Mesothelial cell of epicardium (in vitro differentiated cells): ENCODE data around the gene MEIS2. TPM values are rescaled to one million over a fixed set of nuclear protein-coding genes. Genes with fewer than 3 reads are reported as not detected.
A peak's percentile ranks its signal among the peaks of the same experiment; 100 is the strongest.

ENCODE experiments used
- DNase-seq, 2 experiments: peaks; one replicate each; pipeline ENCODE4 v3.0.0; 2021; ENCODE audit warnings: low spot score in 2 of 2; ENCODE audit not compliant: unreplicated experiment in 2 of 2
- H3K27ac Mint-ChIP-seq: 2 replicates; pipeline ENCODE4 v1.8.0; 2021; ENCODE audit warnings: mixed read lengths
- H3K27me3 Mint-ChIP-seq: 2 replicates; pipeline ENCODE4 v1.8.0; 2021; ENCODE audit warnings: low read depth, mixed read lengths
- H3K36me3 Mint-ChIP-seq: 2 replicates; pipeline ENCODE4 v1.8.0; 2021; ENCODE audit warnings: mixed read lengths
- H3K4me1 Mint-ChIP-seq: 2 replicates; pipeline ENCODE4 v1.8.0; 2021; ENCODE audit warnings: mixed read lengths
- H3K4me3 Mint-ChIP-seq: 2 replicates; pipeline ENCODE4 v1.8.0; 2021; ENCODE audit warnings: mild to moderate bottlenecking, moderate library complexity, mixed read lengths
- H3K9me3 Mint-ChIP-seq: 2 replicates; pipeline ENCODE4 v1.8.0; 2021; ENCODE audit warnings: mixed read lengths
- total RNA-seq: library from RNA; stranded (reverse); gene quantifications from 3 replicates; pipeline ENCODE4 v1.2.1, GENCODE V29; 2021
- TF ChIP-seq, protein P1 (sequence below): fragments of 200-600 bp; sonication (generic); IDR thresholded peaks from one replicate; pipeline ENCODE4 v1.5.0; 2021; ENCODE audit warnings: antibody characterized with exemption; ENCODE audit not compliant: unreplicated experiment

The MEIS2 gene
- total RNA-seq, 1 donor from 2014 or later: 397 TPM

DNA sequence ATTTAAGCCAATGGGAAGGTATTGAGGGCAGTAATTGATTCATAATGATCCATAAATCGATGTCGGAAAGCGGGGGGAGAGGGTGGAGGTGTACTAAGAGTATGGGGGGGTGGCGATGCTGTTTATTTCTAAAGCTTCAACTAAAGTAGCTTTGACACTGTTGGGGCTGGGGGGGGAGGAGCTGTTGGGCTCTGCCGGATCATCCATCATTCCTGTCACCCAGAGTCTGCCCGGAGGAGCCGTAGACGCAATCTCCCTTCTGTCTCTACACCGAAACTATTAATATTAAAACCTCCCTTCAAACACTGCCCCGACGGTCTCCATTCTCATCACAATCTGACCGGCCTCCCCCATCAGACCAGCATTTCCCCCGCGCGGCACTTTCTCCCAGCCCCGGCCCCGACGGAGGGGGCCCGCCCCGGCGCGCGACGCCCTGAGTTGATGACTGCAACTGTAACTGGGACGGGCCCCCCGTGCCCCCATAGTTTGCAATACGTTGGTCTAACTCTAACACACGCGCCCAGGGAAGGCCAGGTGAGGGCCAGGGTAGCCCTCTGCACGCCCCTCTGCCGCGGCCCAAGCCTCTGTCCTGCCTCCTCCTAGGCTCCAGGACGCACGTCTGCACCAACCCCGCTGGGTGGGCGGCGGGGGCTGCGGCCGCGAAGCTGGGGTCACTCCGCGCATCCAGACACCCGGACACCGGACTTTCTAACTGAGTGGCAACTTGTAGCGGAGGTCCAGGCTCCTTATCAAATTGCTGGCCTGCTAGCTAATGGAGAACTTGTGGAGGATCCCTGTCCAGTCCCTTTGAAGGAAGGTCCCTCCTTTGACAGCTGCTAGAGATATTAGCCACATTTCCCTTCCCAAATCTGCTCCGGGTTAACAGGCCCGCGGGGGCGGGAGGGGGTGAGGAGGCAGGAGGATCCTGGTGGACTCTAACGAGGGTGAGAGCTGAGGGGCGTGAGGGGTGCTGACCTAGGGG lies 212.0 kb downstream of the MEIS2 start:
- Mint-ChIP-seq H3K36me3 (peaks cover 23% of the 10 kb centered on the region), H3K4me3 (peak overlapping the region; percentile 76), H3K9me3 (no peaks in the 10 kb centered on the region), H3K27ac (peak overlapping the region; percentile 98), H3K27me3 (no peaks in the 10 kb centered on the region), H3K4me1 (peaks cover 90% of the 10 kb centered on the region)
- DNase-seq: peak; percentile 46 to 72
- TF ChIP-seq, protein P1, sequence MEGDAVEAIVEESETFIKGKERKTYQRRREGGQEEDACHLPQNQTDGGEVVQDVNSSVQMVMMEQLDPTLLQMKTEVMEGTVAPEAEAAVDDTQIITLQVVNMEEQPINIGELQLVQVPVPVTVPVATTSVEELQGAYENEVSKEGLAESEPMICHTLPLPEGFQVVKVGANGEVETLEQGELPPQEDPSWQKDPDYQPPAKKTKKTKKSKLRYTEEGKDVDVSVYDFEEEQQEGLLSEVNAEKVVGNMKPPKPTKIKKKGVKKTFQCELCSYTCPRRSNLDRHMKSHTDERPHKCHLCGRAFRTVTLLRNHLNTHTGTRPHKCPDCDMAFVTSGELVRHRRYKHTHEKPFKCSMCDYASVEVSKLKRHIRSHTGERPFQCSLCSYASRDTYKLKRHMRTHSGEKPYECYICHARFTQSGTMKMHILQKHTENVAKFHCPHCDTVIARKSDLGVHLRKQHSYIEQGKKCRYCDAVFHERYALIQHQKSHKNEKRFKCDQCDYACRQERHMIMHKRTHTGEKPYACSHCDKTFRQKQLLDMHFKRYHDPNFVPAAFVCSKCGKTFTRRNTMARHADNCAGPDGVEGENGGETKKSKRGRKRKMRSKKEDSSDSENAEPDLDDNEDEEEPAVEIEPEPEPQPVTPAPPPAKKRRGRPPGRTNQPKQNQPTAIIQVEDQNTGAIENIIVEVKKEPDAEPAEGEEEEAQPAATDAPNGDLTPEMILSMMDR: no peak

DNA sequence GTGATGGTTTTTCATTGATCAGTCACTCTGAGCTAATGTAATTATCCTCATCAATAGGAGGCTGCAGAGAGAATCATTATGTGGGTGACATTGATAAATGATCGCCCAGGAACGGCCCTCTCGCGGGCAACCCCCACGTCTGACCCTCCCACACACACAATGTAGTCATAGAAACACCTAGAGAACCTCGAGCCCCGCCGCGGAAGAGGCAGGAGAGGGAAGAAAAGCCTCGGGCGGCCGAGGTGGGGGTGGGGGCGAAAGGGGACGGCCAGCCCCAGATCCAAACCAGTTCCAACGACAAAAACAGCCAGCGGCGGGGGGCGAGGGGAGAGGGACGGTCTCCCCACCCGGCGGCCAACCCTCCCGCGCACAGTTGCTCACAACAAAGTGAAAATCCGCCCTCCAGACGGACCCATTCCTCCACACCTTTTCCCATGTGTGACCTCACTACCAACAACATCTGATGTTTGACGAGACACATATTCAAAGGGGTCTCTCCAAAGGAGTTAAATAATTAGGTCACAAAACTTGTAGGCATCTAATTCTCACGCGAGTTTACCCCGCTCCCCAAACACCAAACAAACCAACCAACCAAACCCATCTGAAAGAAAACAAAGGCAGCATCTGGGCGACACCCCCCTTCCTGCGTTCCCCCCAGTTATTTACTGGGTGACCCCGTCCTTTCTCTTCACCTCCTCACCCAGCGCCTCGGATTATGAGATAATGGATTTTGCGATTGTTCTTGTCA lies 213.0 kb downstream of the MEIS2 start:
- H3K9me3 Mint-ChIP-seq: no peaks in the 10 kb centered on the region
- peak overlapping the region; percentile 76 for H3K4me3 Mint-ChIP-seq
- peaks cover 23% of the 10 kb centered on the region for H3K36me3 Mint-ChIP-seq
- no peaks in the 10 kb centered on the region for H3K27me3 Mint-ChIP-seq
- H3K27ac Mint-ChIP-seq: peak overlapping the region; percentile 98
- H3K4me1 Mint-ChIP-seq: peaks cover 91% of the 10 kb centered on the region
- TF ChIP-seq, protein P1: no peak
- peak; percentile 70 to 80 for DNase-seq

DNA sequence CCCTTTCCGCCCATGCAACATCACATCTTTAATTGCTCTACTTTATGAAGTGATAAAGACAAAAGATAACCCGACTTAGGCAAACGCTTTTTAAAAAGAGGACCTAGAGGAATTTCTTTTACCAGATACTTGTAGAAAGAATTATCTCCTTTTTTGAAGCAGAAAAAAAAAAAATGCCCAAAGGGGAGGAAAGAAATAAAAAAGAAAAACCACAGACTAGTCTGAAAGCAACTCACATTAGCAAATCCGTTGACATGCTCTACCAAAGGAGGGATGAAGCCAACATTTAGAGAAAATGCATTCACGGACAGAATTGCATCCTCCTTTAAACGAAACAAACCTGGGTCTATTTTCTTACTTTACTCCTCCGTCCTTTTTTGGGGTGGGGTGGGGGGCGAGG lies 213.6 kb downstream of the MEIS2 start:
- Mint-ChIP-seq H3K27me3 (no peaks in the 10 kb centered on the region), H3K4me3 (peak overlapping the region; percentile 76), H3K4me1 (peaks cover 91% of the 10 kb centered on the region), H3K36me3 (peaks cover 17% of the 10 kb centered on the region), H3K9me3 (no peaks in the 10 kb centered on the region), H3K27ac (peak overlapping the region; percentile 98)
- TF ChIP-seq, protein P1: no peak
- no peak for DNase-seq

DNA sequence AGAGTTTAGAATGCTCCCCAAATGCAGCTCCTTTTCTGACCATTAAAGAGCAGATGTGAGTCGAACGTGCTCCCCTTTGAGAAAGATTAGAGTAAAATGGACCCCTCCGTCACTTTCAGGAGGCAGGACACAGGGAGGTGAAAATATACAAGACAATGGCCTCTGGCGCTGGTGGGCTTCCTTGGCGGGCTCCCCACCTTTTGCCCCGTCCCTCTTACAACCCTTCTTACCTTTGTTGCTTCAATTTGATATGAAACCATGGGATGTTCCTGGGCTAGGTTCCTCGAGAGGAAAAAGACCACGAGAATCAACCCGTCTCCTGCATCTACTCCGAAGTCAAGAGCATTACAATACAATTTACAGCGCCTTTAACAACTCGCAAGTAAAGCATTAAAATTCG lies 214.2 kb downstream of the MEIS2 start:
- peak overlapping the region; percentile 76 for H3K4me3 Mint-ChIP-seq
- TF ChIP-seq, protein P1: no peak
- peaks cover 12% of the 10 kb centered on the region for H3K36me3 Mint-ChIP-seq
- no peaks in the 10 kb centered on the region for H3K27me3 Mint-ChIP-seq
- peaks cover 91% of the 10 kb centered on the region for H3K4me1 Mint-ChIP-seq
- H3K27ac Mint-ChIP-seq: peak overlapping the region; percentile 98
- no peak for DNase-seq
- H3K9me3 Mint-ChIP-seq: no peaks in the 10 kb centered on the region

DNA sequence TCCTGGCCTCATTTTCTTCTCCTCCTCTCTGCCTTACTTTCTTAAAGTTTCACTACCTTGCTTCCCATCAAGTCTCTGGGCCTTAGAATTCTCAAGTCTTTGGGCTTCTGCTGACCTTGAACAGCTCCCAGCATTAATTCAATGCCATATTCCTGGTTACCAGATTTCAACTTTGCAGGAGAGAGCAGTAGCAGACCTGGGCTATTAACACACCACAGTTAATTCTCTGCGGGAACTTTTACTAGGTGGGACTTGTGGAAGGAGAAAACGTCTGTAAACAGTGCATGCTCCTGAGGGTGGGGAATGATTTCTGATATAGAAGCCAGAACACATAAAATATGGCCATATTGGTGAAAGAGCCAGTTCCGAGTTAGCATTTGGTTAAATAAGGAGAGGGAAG lies 214.6 kb downstream of the MEIS2 start:
- H3K27me3 Mint-ChIP-seq: no peaks in the 10 kb centered on the region
- H3K4me1 Mint-ChIP-seq: peaks cover 91% of the 10 kb centered on the region
- peak overlapping the region; percentile 98 for H3K27ac Mint-ChIP-seq
- peak overlapping the region; percentile 76 for H3K4me3 Mint-ChIP-seq
- TF ChIP-seq, protein P1: no peak
- peaks cover 7% of the 10 kb centered on the region for H3K36me3 Mint-ChIP-seq
- no peak for DNase-seq
- H3K9me3 Mint-ChIP-seq: no peaks in the 10 kb centered on the region
